A549 (cell line): ENCODE data around the gene HOXB3. TPM values are rescaled to one million over a fixed set of nuclear protein-coding genes. Genes with fewer than 3 reads are reported as not detected.

Experiments used
- ATAC-seq, 2 experiments: fragments of 200-7000 bp in 1 of 2; fragments of >200 bp in 1 of 2; cut with Nextera tagmentation in 1 of 2; cut with Tn5 transposase in 1 of 2; 3 replicates each; pipeline versions ENCODE4 v1.8.0 to v1.9.1; 2018 to 2020; ENCODE audit warnings: mild to moderate bottlenecking in 1 of 2, moderate library complexity in 1 of 2
- CTCF ChIA-PET: fragments of 300-600 bp; sonication (Branson Sonifier 250); formaldehyde crosslinking; extraction: SDS; loops from one replicate; lab custom pipeline; 2021; ENCODE audit warnings: antibody characterized with exemption, inconsistent platforms; lab: Yijun Ruan, JAX
- POLR2A ChIA-PET: fragments of 350-600 bp; formaldehyde crosslinking; extraction: SDS; loops from one replicate; lab custom pipeline; 2021; ENCODE audit warnings: antibody characterized with exemption, inconsistent platforms; lab: Yijun Ruan, JAX
- DNase-seq, 2 experiments: peaks; one replicate each; pipeline versions ENCODE4 v3.0.0 to v3.0.0-alpha.2; 2011 to 2016; ENCODE audit warnings: low read depth in 1 of 2, low spot score in 1 of 2
- FAIRE-seq: peaks from 2 replicates; lab custom pipeline; 2011; peaks lifted over from hg19 to GRCh38; lab: Jason Lieb, UNC
- H3K27ac ChIP-seq, 2 experiments: fragments of >200 bp; sonication (Bioruptor Twin); formaldehyde crosslinking; 3 replicates each; pipeline ENCODE4 v1.5.1; 2016 to 2017
- H3K4me1 ChIP-seq: fragments of >200 bp; sonication (Bioruptor Twin); formaldehyde crosslinking; 3 replicates; pipeline ENCODE4 v1.6.1; 2016
- H3K4me2 ChIP-seq: fragments of >200 bp; sonication (Bioruptor Twin); formaldehyde crosslinking; 3 replicates; pipeline ENCODE4 v1.6.1; 2016
- H3K4me3 ChIP-seq: fragments of >200 bp; sonication (Bioruptor Twin); formaldehyde crosslinking; 3 replicates; pipeline ENCODE4 v1.5.1; 2016
- H3K9me3 ChIP-seq: fragments of >200 bp; sonication (Bioruptor Twin); formaldehyde crosslinking; 3 replicates; pipeline ENCODE4 v1.6.1; 2016
- CBX2 ChIP-seq: fragments of 200-600 bp; sonication (generic); IDR thresholded peaks from 2 replicates; pipeline ENCODE4 v1.6.1; 2016; ENCODE audit warnings: low read depth, mild to moderate bottlenecking, borderline replicate concordance
- CBX8 ChIP-seq: fragments of 200-600 bp; sonication (generic); IDR thresholded peaks from 2 replicates; pipeline ENCODE4 v1.6.1; 2016
- CEBPB ChIP-seq, 2 experiments: fragments of >200 bp in 1 of 2; sonication (Bioruptor Twin) in 1 of 2; formaldehyde crosslinking in 1 of 2; IDR thresholded peaks; 2 replicates each; pipeline ENCODE4 v1.6.1; 2012 to 2016
- CHD4 ChIP-seq: fragments of 200-600 bp; sonication (generic); IDR thresholded peaks from 2 replicates; pipeline ENCODE4 v1.6.1; 2016; ENCODE audit warnings: antibody characterized with exemption, mild to moderate bottlenecking, borderline replicate concordance
- HEYL ChIP-seq: fragments of 250-450 bp; sonication (Bioruptor Pico); IDR thresholded peaks from 2 replicates; pipeline ENCODE4 v1.8.0; 2021; ENCODE audit warnings: mild to moderate bottlenecking, moderate library complexity
- HMGXB4 ChIP-seq: fragments of 250-450 bp; sonication (Bioruptor Pico); IDR thresholded peaks from 2 replicates; pipeline ENCODE4 v1.5.0; 2021; ENCODE audit warnings: mild to moderate bottlenecking, moderate library complexity, borderline replicate concordance
- HOXB13 ChIP-seq: fragments of 250-450 bp; sonication (Bioruptor Pico); IDR thresholded peaks from 2 replicates; pipeline ENCODE4 v1.5.0; 2020; ENCODE audit warnings: low read depth, mild to moderate bottlenecking, moderate library complexity
- JUN ChIP-seq, 2 experiments: fragments of >200 bp; sonication (Bioruptor Twin); formaldehyde crosslinking; IDR thresholded peaks; 2 replicates in 1 of 2; 3 replicates in 1 of 2; pipeline ENCODE4 v1.6.1; 2016 to 2017
- NFE2L2 ChIP-seq: fragments of 150-350 bp; conservative IDR thresholded peaks from 2 replicates; pipeline ENCODE4 v1.6.1; 2014; ENCODE audit warnings: low read length
- PBX3 ChIP-seq: IDR thresholded peaks from 2 replicates; pipeline ENCODE4 v1.6.1; 2012
- POLR2A ChIP-seq: IDR thresholded peaks from 2 replicates; pipeline ENCODE4 v1.6.1; 2012; ENCODE audit warnings: mild to moderate bottlenecking, low read length
- RARB ChIP-seq: fragments of 250-450 bp; sonication (Bioruptor Pico); IDR thresholded peaks from 2 replicates; pipeline ENCODE4 v1.8.0; 2021; ENCODE audit warnings: mild to moderate bottlenecking, moderate library complexity
- REST ChIP-seq: fragments of 200-600 bp; sonication (generic); IDR thresholded peaks from 2 replicates; pipeline ENCODE4 v1.6.1; 2016; ENCODE audit warnings: antibody characterized with exemption, mild to moderate bottlenecking, moderate library complexity
- ZSCAN20 ChIP-seq: fragments of 250-450 bp; sonication (Bioruptor Pico); IDR thresholded peaks from 2 replicates; pipeline ENCODE4 v1.8.0; 2022; ENCODE audit warnings: mild to moderate bottlenecking, moderate library complexity
- WGBS: methylation state at CpG from one replicate; pipeline ENCODE4 v1.1.6; 2017; ENCODE audit errors: missing lambda C conversion rate; 5-methylcytosine and 5-hydroxymethylcytosine counted together
- polyA plus RNA-seq, 4 experiments: library from polyadenylated mRNA; depleted of rRNA in 3 of 4; stranded (reverse); fragments of >200 nt; fragmentation: RNase III in 1 of 4; extraction: RNeasy Plus Mini Kit Qiagen cat#74134 plus additional on column Dnase treatment in 1 of 4; gene quantifications; 2 replicates in 3 of 4; 3 replicates in 1 of 4; pipeline ENCODE4 v1.2.3, GENCODE V29; 2011 to 2017
- TF ChIP-seq, protein P1 (sequence below): IDR thresholded peaks from 2 replicates; pipeline ENCODE4 v1.6.1; 2012
- TF ChIP-seq, protein P2 (sequence below): IDR thresholded peaks from 2 replicates; pipeline ENCODE4 v1.6.1; 2012; ENCODE audit warnings: low read depth, borderline replicate concordance
- TF ChIP-seq, protein P3 (sequence below): fragments of >200 bp; sonication (Bioruptor Twin); formaldehyde crosslinking; IDR thresholded peaks from 3 replicates; pipeline ENCODE4 v1.6.1; 2016

The HOXB3 gene
- polyA plus RNA-seq, 2 of the 4 experiments (the other 2 are of a cell fraction) = 8.6 to 17.0 TPM

GRCh38 chr17:48604770-48605329 is 14.8 kb upstream of the HOXB3 start, which contains the start of gene HOXB6 (continued):
- peak; percentile 46; the same call in 1 of the 2 replicates for TF ChIP-seq REST
- TF ChIP-seq HOXB13 (CRISPR knock-in tag) = no peak
- TF ChIP-seq, all 56 proteins: peak for 7

GRCh38 chr17:48603959-48604769 is 14.1 kb upstream of the HOXB3 start:
- WGBS = 1% methylated on average over 21 of the region's 21 CpGs
- POLR2A ChIA-PET = interaction anchor here (0.6 to 1.6 kb wide), 14 partner anchors 8 to 794 kb away, joined by 3 to 8 read pairs (median 3); partner anchors contain the start of gene SNX11
- Histone ChIP-seq H3K4me2 (peak overlapping the region; percentile 91), H3K9me3 (no peaks in the 10 kb centered on the region), H3K4me3 (peak overlapping the region; percentile 59), H3K4me1 (peaks cover 35% of the 10 kb centered on the region), H3K27ac (peak overlapping the region; percentile 91 to 95)
- ATAC-seq = peak; percentile 77 to 81
- peak; percentile 63 for FAIRE-seq
- CTCF ChIA-PET = interaction anchor here (0.6 to 1.2 kb wide), 6 partner anchors 226 to 577 kb away, joined by 3 to 4 read pairs (median 4); no protein-coding TSS in a partner anchor
- TF ChIP-seq ZSCAN20 (CRISPR knock-in tag) (no peak), CBX8 (no peak), CHD4 (no peak), HEYL (CRISPR knock-in tag) (no peak), PBX3 (0 out of 2 replicates have a peak, but pooled peaks have one; percentile 10), HMGXB4 (CRISPR knock-in tag) (peak; percentile 75; the same call in 1 of the 2 replicates), CBX2 (no peak), JUN (IDR thresholded peaks at IDR 0.05) (peak; percentile 78 to 84), CEBPB (IDR thresholded peaks at IDR 0.05) (peak in 1 of 2 experiments; percentile 51; a peak in 1 of 4 replicates), POLR2A (peak; percentile 61), RARB (CRISPR knock-in tag) (0 out of 2 replicates have a peak, but pooled peaks have one; percentile 47), NFE2L2 (no peak)
- TF ChIP-seq, protein P1, sequence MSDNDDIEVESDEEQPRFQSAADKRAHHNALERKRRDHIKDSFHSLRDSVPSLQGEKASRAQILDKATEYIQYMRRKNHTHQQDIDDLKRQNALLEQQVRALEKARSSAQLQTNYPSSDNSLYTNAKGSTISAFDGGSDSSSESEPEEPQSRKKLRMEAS = peak; percentile 81
- TF ChIP-seq, protein P2, sequence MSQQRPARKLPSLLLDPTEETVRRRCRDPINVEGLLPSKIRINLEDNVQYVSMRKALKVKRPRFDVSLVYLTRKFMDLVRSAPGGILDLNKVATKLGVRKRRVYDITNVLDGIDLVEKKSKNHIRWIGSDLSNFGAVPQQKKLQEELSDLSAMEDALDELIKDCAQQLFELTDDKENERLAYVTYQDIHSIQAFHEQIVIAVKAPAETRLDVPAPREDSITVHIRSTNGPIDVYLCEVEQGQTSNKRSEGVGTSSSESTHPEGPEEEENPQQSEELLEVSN = 0 out of 2 replicates have a peak, but pooled peaks have one; percentile 20
- TF ChIP-seq, protein P3, sequence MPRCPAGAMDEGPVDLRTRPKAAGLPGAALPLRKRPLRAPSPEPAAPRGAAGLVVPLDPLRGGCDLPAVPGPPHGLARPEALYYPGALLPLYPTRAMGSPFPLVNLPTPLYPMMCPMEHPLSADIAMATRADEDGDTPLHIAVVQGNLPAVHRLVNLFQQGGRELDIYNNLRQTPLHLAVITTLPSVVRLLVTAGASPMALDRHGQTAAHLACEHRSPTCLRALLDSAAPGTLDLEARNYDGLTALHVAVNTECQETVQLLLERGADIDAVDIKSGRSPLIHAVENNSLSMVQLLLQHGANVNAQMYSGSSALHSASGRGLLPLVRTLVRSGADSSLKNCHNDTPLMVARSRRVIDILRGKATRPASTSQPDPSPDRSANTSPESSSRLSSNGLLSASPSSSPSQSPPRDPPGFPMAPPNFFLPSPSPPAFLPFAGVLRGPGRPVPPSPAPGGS = peak; percentile 27; the same call in 1 of the 3 replicates
- DNase-seq = peak; percentile 88 to 96
